A549 (cell line): Measurements from ENCODE around the gene ARHGAP27.

ENCODE experiments used
- CBX8 ChIP-seq: fragments of 200-600 bp; sonication (generic); IDR thresholded peaks from 2 replicates; pipeline ENCODE4 v1.6.1; 2016
- EHF ChIP-seq: fragments of 250-450 bp; sonication (Bioruptor Pico); IDR thresholded peaks from 2 replicates; pipeline ENCODE4 v1.5.0; 2020; ENCODE audit warnings: mild to moderate bottlenecking
- EP300 ChIP-seq, 2 experiments: fragments of >200 bp; sonication (Bioruptor Twin); formaldehyde crosslinking; IDR thresholded peaks; 2 replicates in 1 of 2; 3 replicates in 1 of 2; pipeline ENCODE4 v1.6.1; 2016 to 2017
- FOXS1 ChIP-seq: fragments of 250-450 bp; sonication (Bioruptor Pico); IDR thresholded peaks from 2 replicates; pipeline ENCODE4 v1.5.0; 2020; ENCODE audit warnings: mild to moderate bottlenecking, moderate library complexity
- MAZ ChIP-seq: fragments of 150-350 bp; IDR thresholded peaks from 2 replicates; pipeline ENCODE4 v1.6.1; 2014; ENCODE audit warnings: antibody characterized with exemption, low read depth, low read length, borderline replicate concordance
- POLR2A ChIP-seq: IDR thresholded peaks from 2 replicates; pipeline ENCODE4 v1.6.1; 2012; ENCODE audit warnings: mild to moderate bottlenecking, low read length
- RCOR1 ChIP-seq: fragments of 150-350 bp; IDR thresholded peaks from 2 replicates; pipeline ENCODE4 v1.6.1; 2014; ENCODE audit warnings: antibody characterized with exemption, low read length, low read depth
- SMC3 ChIP-seq: fragments of >200 bp; sonication (Bioruptor Twin); formaldehyde crosslinking; IDR thresholded peaks from 3 replicates; pipeline ENCODE4 v1.6.1; 2018; ENCODE audit warnings: inconsistent platforms
- TP53 ChIP-seq: fragments of 250-450 bp; sonication (Bioruptor Pico); IDR thresholded peaks from 2 replicates; pipeline ENCODE4 v1.5.0; 2021; ENCODE audit warnings: mild to moderate bottlenecking, moderate library complexity
- TF ChIP-seq, protein P1 (sequence below): fragments of >200 bp; sonication (Bioruptor Twin); formaldehyde crosslinking; IDR thresholded peaks from 3 replicates; pipeline ENCODE4 v1.5.1; 2016
- TF ChIP-seq, protein P2 (sequence below): IDR thresholded peaks from 2 replicates; pipeline ENCODE4 v1.6.1; 2012
- TF ChIP-seq, protein P3 (sequence below): fragments of 450-650 bp; IDR thresholded peaks from 2 replicates; pipeline ENCODE4 v1.6.1; 2014; ENCODE audit warnings: antibody characterized with exemption
- TF ChIP-seq, protein P4 (sequence below): fragments of 200-600 bp; sonication (generic); IDR thresholded peaks from 2 replicates; pipeline ENCODE4 v1.6.1; 2016; ENCODE audit warnings: antibody characterized with exemption, mild to moderate bottlenecking, moderate library complexity
- TF ChIP-seq, protein P5 (sequence below): fragments of >200 bp; sonication (Bioruptor Twin); formaldehyde crosslinking; IDR thresholded peaks from 2 replicates; pipeline ENCODE4 v1.6.1; 2016

DNA sequence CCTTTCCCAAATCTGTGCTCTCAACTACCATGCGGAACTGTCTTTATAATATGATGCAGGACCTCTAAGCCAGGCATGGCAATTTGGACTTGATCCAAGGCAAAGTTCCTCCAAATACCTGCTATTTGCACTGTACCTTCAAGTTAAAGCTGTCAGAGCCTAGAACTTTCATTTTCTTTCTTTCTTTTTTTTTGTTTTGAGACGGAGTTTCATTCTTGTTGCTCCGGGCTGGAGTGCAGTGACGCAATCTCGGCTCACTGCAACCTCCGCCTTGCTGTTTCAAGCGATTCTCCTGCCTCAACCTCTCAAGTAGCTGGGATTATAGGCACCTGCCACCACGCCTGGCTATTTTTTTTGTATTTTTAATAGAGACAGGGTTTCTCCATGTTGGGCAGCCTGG, 51.7 kb downstream of the ARHGAP27 start:
- TF ChIP-seq, protein P1, sequence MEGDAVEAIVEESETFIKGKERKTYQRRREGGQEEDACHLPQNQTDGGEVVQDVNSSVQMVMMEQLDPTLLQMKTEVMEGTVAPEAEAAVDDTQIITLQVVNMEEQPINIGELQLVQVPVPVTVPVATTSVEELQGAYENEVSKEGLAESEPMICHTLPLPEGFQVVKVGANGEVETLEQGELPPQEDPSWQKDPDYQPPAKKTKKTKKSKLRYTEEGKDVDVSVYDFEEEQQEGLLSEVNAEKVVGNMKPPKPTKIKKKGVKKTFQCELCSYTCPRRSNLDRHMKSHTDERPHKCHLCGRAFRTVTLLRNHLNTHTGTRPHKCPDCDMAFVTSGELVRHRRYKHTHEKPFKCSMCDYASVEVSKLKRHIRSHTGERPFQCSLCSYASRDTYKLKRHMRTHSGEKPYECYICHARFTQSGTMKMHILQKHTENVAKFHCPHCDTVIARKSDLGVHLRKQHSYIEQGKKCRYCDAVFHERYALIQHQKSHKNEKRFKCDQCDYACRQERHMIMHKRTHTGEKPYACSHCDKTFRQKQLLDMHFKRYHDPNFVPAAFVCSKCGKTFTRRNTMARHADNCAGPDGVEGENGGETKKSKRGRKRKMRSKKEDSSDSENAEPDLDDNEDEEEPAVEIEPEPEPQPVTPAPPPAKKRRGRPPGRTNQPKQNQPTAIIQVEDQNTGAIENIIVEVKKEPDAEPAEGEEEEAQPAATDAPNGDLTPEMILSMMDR = no peak
- TF ChIP-seq FOXS1 (CRISPR knock-in tag) (no peak), EP300 (IDR thresholded peaks at IDR 0.05) (no peak), TP53 (CRISPR knock-in tag) (no peak), POLR2A (no peak), RCOR1 (no peak), MAZ (no peak), CBX8 (no peak), SMC3 (no peak), EHF (CRISPR knock-in tag) (no peak)
- TF ChIP-seq, protein P2, sequence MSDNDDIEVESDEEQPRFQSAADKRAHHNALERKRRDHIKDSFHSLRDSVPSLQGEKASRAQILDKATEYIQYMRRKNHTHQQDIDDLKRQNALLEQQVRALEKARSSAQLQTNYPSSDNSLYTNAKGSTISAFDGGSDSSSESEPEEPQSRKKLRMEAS = no peak
- TF ChIP-seq, protein P3, sequence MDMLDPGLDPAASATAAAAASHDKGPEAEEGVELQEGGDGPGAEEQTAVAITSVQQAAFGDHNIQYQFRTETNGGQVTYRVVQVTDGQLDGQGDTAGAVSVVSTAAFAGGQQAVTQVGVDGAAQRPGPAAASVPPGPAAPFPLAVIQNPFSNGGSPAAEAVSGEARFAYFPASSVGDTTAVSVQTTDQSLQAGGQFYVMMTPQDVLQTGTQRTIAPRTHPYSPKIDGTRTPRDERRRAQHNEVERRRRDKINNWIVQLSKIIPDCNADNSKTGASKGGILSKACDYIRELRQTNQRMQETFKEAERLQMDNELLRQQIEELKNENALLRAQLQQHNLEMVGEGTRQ = no peak
- TF ChIP-seq, protein P4, sequence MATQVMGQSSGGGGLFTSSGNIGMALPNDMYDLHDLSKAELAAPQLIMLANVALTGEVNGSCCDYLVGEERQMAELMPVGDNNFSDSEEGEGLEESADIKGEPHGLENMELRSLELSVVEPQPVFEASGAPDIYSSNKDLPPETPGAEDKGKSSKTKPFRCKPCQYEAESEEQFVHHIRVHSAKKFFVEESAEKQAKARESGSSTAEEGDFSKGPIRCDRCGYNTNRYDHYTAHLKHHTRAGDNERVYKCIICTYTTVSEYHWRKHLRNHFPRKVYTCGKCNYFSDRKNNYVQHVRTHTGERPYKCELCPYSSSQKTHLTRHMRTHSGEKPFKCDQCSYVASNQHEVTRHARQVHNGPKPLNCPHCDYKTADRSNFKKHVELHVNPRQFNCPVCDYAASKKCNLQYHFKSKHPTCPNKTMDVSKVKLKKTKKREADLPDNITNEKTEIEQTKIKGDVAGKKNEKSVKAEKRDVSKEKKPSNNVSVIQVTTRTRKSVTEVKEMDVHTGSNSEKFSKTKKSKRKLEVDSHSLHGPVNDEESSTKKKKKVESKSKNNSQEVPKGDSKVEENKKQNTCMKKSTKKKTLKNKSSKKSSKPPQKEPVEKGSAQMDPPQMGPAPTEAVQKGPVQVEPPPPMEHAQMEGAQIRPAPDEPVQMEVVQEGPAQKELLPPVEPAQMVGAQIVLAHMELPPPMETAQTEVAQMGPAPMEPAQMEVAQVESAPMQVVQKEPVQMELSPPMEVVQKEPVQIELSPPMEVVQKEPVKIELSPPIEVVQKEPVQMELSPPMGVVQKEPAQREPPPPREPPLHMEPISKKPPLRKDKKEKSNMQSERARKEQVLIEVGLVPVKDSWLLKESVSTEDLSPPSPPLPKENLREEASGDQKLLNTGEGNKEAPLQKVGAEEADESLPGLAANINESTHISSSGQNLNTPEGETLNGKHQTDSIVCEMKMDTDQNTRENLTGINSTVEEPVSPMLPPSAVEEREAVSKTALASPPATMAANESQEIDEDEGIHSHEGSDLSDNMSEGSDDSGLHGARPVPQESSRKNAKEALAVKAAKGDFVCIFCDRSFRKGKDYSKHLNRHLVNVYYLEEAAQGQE = no peak
- TF ChIP-seq, protein P5, sequence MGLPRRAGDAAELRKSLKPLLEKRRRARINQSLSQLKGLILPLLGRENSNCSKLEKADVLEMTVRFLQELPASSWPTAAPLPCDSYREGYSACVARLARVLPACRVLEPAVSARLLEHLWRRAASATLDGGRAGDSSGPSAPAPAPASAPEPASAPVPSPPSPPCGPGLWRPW = no peak
